Endothelial cell of umbilical vein (primary cell): ENCODE results near the gene PUS1. TPM values are rescaled to one million over a fixed set of nuclear protein-coding genes. Genes with fewer than 3 reads are reported as not detected.

Experiments
- BruUV-seq: library from RNA; stranded (reverse); fragments of 400-500 nt; replicated peaks from 2 replicates; lab custom pipeline; 2021; lab: Mats Ljungman, UMichigan
- CTCF ChIA-PET: fragments of 300-600, 350-600 bp; sonication (Branson Sonifier 250); formaldehyde crosslinking; loops from one replicate; lab custom pipeline; 2021; ENCODE audit warnings: antibody characterized with exemption, inconsistent platforms; lab: Charles Lee
- POLR2A ChIA-PET: fragments of 300-600, 350-600 bp; sonication (Branson Sonifier 250); formaldehyde crosslinking; loops from one replicate; lab custom pipeline; 2021; ENCODE audit warnings: antibody characterized with exemption, inconsistent platforms; lab: Charles Lee
- DNase-seq: peaks from one replicate; pipeline ENCODE4 v3.0.0-alpha.2; 2011; ENCODE audit warnings: low read depth, low spot score
- FAIRE-seq: peaks from 2 replicates; lab custom pipeline; 2011; peaks lifted over from hg19 to GRCh38; lab: Jason Lieb, UNC
- H2AFZ ChIP-seq: 2 replicates; pipeline ENCODE4 v1.6.0; 2012; ENCODE audit warnings: low read depth, low read length, control low read depth, inconsistent platforms
- H3K27ac ChIP-seq: 2 replicates; pipeline ENCODE4 v1.5.1; 2011; ENCODE audit warnings: low read depth, mild to moderate bottlenecking, control low read depth, low read length, moderate library complexity; ENCODE audit not compliant: insufficient read depth
- H3K27me3 ChIP-seq, 2 experiments: 2 replicates each; pipeline versions ENCODE4 v1.6.0 to v1.6.1; 2011; ENCODE audit warnings: low read length in 2 of 2, mixed read lengths in 1 of 2; ENCODE audit not compliant: control insufficient read depth in 2 of 2, insufficient read depth in 2 of 2
- H3K36me3 ChIP-seq, 2 experiments: 2 replicates in 1 of 2; 3 replicates in 1 of 2; pipeline ENCODE4 v1.5.1; 2011; ENCODE audit warnings: low read length in 2 of 2, mild to moderate bottlenecking in 1 of 2, moderate library complexity in 1 of 2; ENCODE audit not compliant: control insufficient read depth in 2 of 2, insufficient read depth in 2 of 2; ENCODE audit errors: extremely low read depth in 1 of 2
- H3K4me1 ChIP-seq: 3 replicates; pipeline ENCODE4 v1.5.1; 2011; ENCODE audit warnings: mild to moderate bottlenecking, low read length; ENCODE audit not compliant: control insufficient read depth, insufficient read depth; ENCODE audit errors: extremely low read depth
- H3K4me2 ChIP-seq: 2 replicates; pipeline ENCODE4 v1.6.1; 2011; ENCODE audit warnings: low read length, control low read depth, mixed read lengths; ENCODE audit not compliant: insufficient read depth
- H3K4me3 ChIP-seq, 3 experiments: fragments of 200-600 bp in 1 of 3; sonication (generic), shearing (Covaris generic) in 1 of 3; replicated peaks in 1 of 3; 2 replicates each; pipeline ENCODE4 v1.5.1; 2011 to 2016; ENCODE audit warnings: control low read depth in 3 of 3, low read length in 3 of 3, mild to moderate bottlenecking in 2 of 3, inconsistent platforms in 1 of 3, low read depth in 1 of 3, moderate library complexity in 1 of 3; ENCODE audit not compliant: insufficient read depth in 1 of 3
- H3K79me2 ChIP-seq: 2 replicates; pipeline ENCODE4 v1.6.0; 2012; ENCODE audit warnings: low read length, inconsistent platforms; ENCODE audit not compliant: control insufficient read depth, insufficient read depth
- H3K9ac ChIP-seq: replicated peaks from 2 replicates; pipeline ENCODE3; 2011; ENCODE audit warnings: low read length, control low read depth; ENCODE audit not compliant: insufficient read depth; ENCODE audit errors: extremely low read depth
- H3K9me1 ChIP-seq: replicated peaks from 3 replicates; pipeline ENCODE4 v1.6.0; 2011; ENCODE audit warnings: mild to moderate bottlenecking, low read length; ENCODE audit not compliant: control insufficient read depth, insufficient read depth; ENCODE audit errors: extremely low read depth
- H3K9me3 ChIP-seq: replicated peaks from 2 replicates; pipeline ENCODE4 v1.5.1; 2012; ENCODE audit warnings: low read length, inconsistent platforms; ENCODE audit not compliant: control insufficient read depth, insufficient read depth
- H4K20me1 ChIP-seq: replicated peaks from 2 replicates; pipeline ENCODE3; 2011; ENCODE audit warnings: mild to moderate bottlenecking, low read length; ENCODE audit not compliant: control insufficient read depth, insufficient read depth; ENCODE audit errors: extremely low read depth
- EZH2 ChIP-seq: IDR thresholded peaks from 2 replicates; pipeline ENCODE4 v1.6.1; 2012; ENCODE audit warnings: borderline replicate concordance, low read depth, mild to moderate bottlenecking, moderate library complexity, low read length, inconsistent platforms; ENCODE audit not compliant: severe bottlenecking
- FOS ChIP-seq: IDR thresholded peaks from 2 replicates; pipeline ENCODE4 v1.6.1; 2011; ENCODE audit warnings: mild to moderate bottlenecking, low read length, moderate library complexity, borderline replicate concordance; ENCODE audit not compliant: insufficient read depth
- GATA2 ChIP-seq: IDR thresholded peaks from 2 replicates; pipeline ENCODE4 v1.7.0; 2011; ENCODE audit warnings: low read depth, mild to moderate bottlenecking, moderate library complexity, mixed read lengths, low read length; ENCODE audit not compliant: insufficient read length, insufficient read depth
- JUN ChIP-seq: IDR thresholded peaks from 2 replicates; pipeline ENCODE4 v1.6.1; 2011; ENCODE audit warnings: borderline replicate concordance, low read depth; ENCODE audit not compliant: insufficient read length, insufficient read depth
- MYC ChIP-seq: IDR thresholded peaks from one replicate; pipeline ENCODE4 v1.6.1; 2011; ENCODE audit warnings: mild to moderate bottlenecking, low read depth, low read length
- POLR2A ChIP-seq: IDR thresholded peaks from 2 replicates; pipeline ENCODE4 v1.6.1; 2012; ENCODE audit warnings: low read depth, mild to moderate bottlenecking, control low read depth, low read length
- POLR2AphosphoS5 ChIP-seq: IDR thresholded peaks from 2 replicates; pipeline ENCODE4 v1.6.1; 2012; ENCODE audit warnings: low read depth, mild to moderate bottlenecking, control low read depth, low read length, moderate library complexity; ENCODE audit not compliant: insufficient read depth
- dilution Hi-C: fragments of 300-500 bp; cut with MboI; formaldehyde crosslinking; loops from one replicate; pipeline ENCODE4 v1.15.0; 2019; ENCODE audit warnings: low sequenced_read_pairs; ENCODE audit not compliant: extremely low pct_ligation_motif_present
- intact Hi-C: fragments of 100-400 bp; cut with micrococcal nuclease; formaldehyde crosslinking; loops from one replicate; pipeline ENCODE4 v1.10.0; 2022
- polyA plus RNA-seq, 4 experiments: library from polyadenylated mRNA; depleted of rRNA in 3 of 4; stranded (reverse) in 3 of 4; unstranded in 1 of 4; fragments of >200 nt; gene quantifications; 2 replicates each; pipeline versions ENCODE4 v1.2.1 to v1.2.3, GENCODE V29; 2011 to 2012; ENCODE audit warnings: missing spikeins in 1 of 4
- total RNA-seq: library from RNA; stranded (reverse); gene quantifications from 2 replicates; pipeline ENCODE4 v1.2.3, GENCODE V29; 2021
- TF ChIP-seq, protein P1 (sequence below): IDR thresholded peaks from 2 replicates; pipeline ENCODE4 v1.6.1; 2011; ENCODE audit not compliant: insufficient read depth, insufficient read length
- TF ChIP-seq, protein P2 (sequence below), 2 donors: IDR thresholded peaks; 1 replicate in 1 of 2; 2 replicates in 1 of 2; pipeline ENCODE4 v1.5.1; 2011; ENCODE audit warnings: low read length in 2 of 2, mild to moderate bottlenecking in 2 of 2, moderate library complexity in 2 of 2, control low read depth in 1 of 2, inconsistent platforms in 1 of 2, low read depth in 1 of 2; ENCODE audit not compliant: insufficient read depth in 1 of 2; ENCODE audit errors: extremely low read depth in 1 of 2

Gene PUS1
- total and polyA plus RNA-seq, 2 donors (not counting 3 experiments of a cell fraction or from before 2014, with no cell fraction given): 33.9 to 52.2 TPM

DNA sequence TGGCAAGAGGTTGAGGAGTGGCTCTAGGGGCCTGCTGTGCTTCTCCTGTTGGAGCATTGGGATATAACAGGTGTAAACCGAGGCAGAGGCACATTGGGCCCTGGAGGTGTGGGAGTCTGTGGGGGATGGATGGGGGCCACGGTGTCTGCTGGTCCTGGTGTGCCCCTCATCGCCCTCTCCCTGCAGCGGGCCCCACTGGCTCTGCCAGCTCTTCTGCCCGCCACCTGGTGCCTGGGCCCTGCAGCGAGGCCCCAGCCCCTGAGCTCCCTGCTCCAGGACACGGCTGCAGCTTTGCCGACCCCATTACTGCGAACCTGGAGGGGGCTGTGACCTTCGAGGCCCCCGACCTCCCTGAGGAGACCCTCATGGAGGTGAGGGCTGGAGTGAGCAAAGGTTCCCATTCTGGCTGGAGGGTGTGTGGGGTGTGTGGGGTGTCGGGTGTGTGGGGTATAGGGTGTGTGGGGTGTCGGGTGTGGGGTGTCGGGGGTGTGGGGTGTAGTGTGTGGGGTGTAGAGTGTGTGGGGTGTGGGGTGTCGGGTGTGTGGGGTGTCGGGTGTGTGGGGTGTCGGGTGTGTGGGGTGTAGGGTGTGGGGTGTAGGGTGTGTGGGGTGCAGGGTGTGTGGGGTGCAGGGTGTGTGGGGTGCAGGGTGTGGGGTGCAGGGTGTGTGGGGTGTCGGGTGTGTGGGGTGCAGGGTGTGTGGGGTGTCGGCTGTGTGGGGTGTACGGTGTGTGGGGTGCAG is 10.6 kb upstream of the PUS1 start:
- intact Hi-C loops (no loop called here), dilution Hi-C loops (no loop called here)
- FAIRE-seq (no peak), DNase-seq (no peak)
- ChIA-PET POLR2A (no interaction called here), CTCF (no interaction called here)
- no peak overlapping the region for H3K27ac ChIP-seq
- no peaks in the 10 kb centered on the region for H3K79me2 ChIP-seq
- no peaks in the 10 kb centered on the region for H3K9me3 ChIP-seq
- TF ChIP-seq POLR2AphosphoS5 (no peak), MYC (no peak), POLR2A (no peak), JUN (no peak), GATA2 (no peak), FOS (no peak), EZH2 (no peak)
- TF ChIP-seq, protein P1, sequence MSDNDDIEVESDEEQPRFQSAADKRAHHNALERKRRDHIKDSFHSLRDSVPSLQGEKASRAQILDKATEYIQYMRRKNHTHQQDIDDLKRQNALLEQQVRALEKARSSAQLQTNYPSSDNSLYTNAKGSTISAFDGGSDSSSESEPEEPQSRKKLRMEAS: no peak
- TF ChIP-seq, protein P2, sequence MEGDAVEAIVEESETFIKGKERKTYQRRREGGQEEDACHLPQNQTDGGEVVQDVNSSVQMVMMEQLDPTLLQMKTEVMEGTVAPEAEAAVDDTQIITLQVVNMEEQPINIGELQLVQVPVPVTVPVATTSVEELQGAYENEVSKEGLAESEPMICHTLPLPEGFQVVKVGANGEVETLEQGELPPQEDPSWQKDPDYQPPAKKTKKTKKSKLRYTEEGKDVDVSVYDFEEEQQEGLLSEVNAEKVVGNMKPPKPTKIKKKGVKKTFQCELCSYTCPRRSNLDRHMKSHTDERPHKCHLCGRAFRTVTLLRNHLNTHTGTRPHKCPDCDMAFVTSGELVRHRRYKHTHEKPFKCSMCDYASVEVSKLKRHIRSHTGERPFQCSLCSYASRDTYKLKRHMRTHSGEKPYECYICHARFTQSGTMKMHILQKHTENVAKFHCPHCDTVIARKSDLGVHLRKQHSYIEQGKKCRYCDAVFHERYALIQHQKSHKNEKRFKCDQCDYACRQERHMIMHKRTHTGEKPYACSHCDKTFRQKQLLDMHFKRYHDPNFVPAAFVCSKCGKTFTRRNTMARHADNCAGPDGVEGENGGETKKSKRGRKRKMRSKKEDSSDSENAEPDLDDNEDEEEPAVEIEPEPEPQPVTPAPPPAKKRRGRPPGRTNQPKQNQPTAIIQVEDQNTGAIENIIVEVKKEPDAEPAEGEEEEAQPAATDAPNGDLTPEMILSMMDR (IDR thresholded peaks at IDR 0.05; ENCODE audit: extremely low read depth in 1 of 2, insufficient read depth in 1 of 2, low read depth in 1 of 2, low read length in 2 of 2): no peak
- peaks cover 5 to 48% of the 10 kb centered on the region in 2 experiments for H3K36me3 ChIP-seq
- no peak overlapping the region for H3K4me3 ChIP-seq
- H3K27me3 ChIP-seq: no peaks in the 10 kb centered on the region
- no peaks in the 10 kb centered on the region for H3K4me1 ChIP-seq
- no peaks in the 10 kb centered on the region for H4K20me1 ChIP-seq
- no peak overlapping the region for H3K4me2 ChIP-seq
- BruUV-seq: no TSS peak
- no peak overlapping the region for H2AFZ ChIP-seq
- no peak overlapping the region for H3K9ac ChIP-seq
- no peaks in the 10 kb centered on the region for H3K9me1 ChIP-seq
